ENCODE measurements around the gene SNF8.

Gene SNF8

DNA sequence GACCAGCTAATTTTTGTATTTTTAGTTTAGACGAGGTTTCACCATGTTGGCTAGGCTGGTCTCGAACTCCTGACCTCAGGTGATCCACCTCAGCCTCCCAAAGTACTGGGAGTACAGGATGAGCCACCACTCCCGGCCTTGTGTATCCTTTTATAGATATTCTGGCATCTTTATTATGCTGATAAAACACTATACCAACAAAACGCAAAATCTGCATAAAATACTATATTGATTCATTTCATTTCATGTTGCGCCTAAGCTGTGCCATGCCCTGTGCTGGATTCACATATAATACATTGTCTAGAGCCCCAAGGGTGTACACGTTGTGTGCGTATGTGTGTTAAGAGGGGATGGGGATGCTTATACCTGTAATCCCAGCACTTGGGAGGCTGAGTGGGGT is 40.2 kb downstream of the SNF8 start:
- Histone ChIP-seq H3K27me3 (ENCODE audit: control insufficient read depth, insufficient read depth, low read length) (no peaks in the 10 kb centered on the region), H3K4me3 (ENCODE audit: low read length) (no peak overlapping the region), H3K9me3 (ENCODE audit: control insufficient read depth, low read length) (no peaks in the 10 kb centered on the region), H3K36me3 (ENCODE audit: control insufficient read depth, insufficient read depth, low read length) (no peaks in the 10 kb centered on the region), H3K4me1 (ENCODE audit: control insufficient read depth, insufficient read depth, low read length) (peaks cover 10% of the 10 kb centered on the region), H3K9ac (ENCODE audit: low read length) (no peak overlapping the region)

- Histone ChIP-seq H3K36me3 (ENCODE audit: control insufficient read depth, insufficient read depth, low read length) (no peaks in the 10 kb centered on the region), H3K4me3 (ENCODE audit: low read length) (no peak overlapping the region), H3K9me3 (ENCODE audit: control insufficient read depth, low read length) (no peaks in the 10 kb centered on the region), H3K27me3 (ENCODE audit: control insufficient read depth, insufficient read depth, low read length) (no peaks in the 10 kb centered on the region), H3K9ac (ENCODE audit: low read length) (no peak overlapping the region), H3K4me1 (ENCODE audit: control insufficient read depth, insufficient read depth, low read length) (peaks cover 6% of the 10 kb centered on the region)
Measured at GRCh38 chr17:48903401-48903800, 41.2 kb downstream of the SNF8 start.

- H3K36me3 ChIP-seq (ENCODE audit: control insufficient read depth, insufficient read depth, low read length), result no peaks in the 10 kb centered on the region
- no peaks in the 10 kb centered on the region for H3K27me3 ChIP-seq (ENCODE audit: control insufficient read depth, insufficient read depth, low read length)
- H3K4me1 ChIP-seq (ENCODE audit: control insufficient read depth, insufficient read depth, low read length), result no peaks in the 10 kb centered on the region
- no peak overlapping the region for H3K4me3 ChIP-seq (ENCODE audit: low read length)
- no peak overlapping the region for H3K9ac ChIP-seq (ENCODE audit: low read length)
- H3K9me3 ChIP-seq (ENCODE audit: control insufficient read depth, low read length), result no peaks in the 10 kb centered on the region
Measured at GRCh38 chr17:48901241-48901640, 43.4 kb downstream of the SNF8 start.

DNA sequence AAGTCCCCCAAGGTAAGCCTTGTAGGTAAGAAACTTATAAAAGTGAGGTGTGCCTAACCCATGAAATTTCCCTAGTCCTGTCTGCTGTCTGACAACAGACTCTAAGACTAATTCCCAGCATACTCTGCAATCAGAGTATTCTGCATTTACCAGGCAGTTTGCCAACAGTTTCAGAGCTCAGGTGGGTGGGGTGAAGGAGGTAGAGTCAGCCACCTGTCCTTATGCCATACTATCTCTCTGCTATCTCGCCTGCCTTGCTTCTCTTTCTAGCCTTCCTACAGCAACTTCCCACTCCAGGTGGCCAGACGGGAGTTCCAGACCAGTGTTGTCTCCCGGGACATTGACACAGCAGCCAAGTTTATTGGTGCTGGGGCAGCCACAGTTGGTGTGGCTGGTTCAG is 49.8 kb downstream of the SNF8 start:
- Histone ChIP-seq H3K36me3 (ENCODE audit: control insufficient read depth, insufficient read depth, low read length) (no peaks in the 10 kb centered on the region), H3K9ac (ENCODE audit: low read length) (no peak overlapping the region), H3K4me3 (ENCODE audit: low read length) (no peak overlapping the region), H3K4me1 (ENCODE audit: control insufficient read depth, insufficient read depth, low read length) (no peaks in the 10 kb centered on the region), H3K27me3 (ENCODE audit: control insufficient read depth, insufficient read depth, low read length) (no peaks in the 10 kb centered on the region), H3K9me3 (ENCODE audit: control insufficient read depth, low read length) (no peaks in the 10 kb centered on the region)

- peak overlapping the region; percentile 57 for H3K4me3 ChIP-seq (ENCODE audit: low read length)
- no peaks in the 10 kb centered on the region for H3K9me3 ChIP-seq (ENCODE audit: control insufficient read depth, low read length)
- no peaks in the 10 kb centered on the region for H3K4me1 ChIP-seq (ENCODE audit: control insufficient read depth, insufficient read depth, low read length)
- no peaks in the 10 kb centered on the region for H3K36me3 ChIP-seq (ENCODE audit: control insufficient read depth, insufficient read depth, low read length)
- H3K9ac ChIP-seq (ENCODE audit: low read length), result peak overlapping the region; percentile 79
- no peaks in the 10 kb centered on the region for H3K27me3 ChIP-seq (ENCODE audit: control insufficient read depth, insufficient read depth, low read length)
Measured at GRCh38 chr17:48893646-48894508, 50.8 kb downstream of the SNF8 start.

DNA sequence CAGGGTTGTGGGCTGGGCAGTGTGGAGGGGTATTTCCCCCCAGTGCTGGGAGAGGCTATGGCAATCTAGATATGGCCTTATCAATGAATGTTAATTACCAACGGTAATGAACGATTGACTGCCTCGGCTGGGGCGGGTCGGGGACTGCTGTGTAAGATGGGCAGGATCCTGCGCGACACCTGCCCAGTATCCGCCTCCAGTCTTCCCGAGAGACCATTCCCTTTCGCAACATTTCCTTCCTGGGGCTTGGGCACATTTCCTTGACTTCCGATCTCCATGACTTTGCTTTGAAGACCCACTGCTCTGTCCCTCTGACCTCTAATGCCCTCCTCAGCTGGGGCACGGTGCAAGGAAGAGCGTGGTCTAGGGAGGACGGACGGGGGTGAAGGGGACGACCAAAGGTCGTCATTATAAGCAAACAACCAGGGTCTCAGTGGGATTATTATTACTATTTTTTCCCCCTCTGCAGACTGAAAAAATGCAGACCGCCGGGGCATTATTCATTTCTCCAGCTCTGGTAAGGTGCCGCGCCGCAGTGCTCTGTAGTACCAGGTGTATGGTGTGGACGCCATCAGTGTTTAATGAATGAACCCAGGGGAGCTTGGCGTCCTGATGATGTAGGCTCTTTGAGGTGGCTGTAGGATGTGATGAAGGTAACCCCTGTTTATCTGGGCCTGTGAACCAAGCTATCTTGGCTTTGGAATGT is 51.5 kb downstream of the SNF8 start:
- H3K36me3 ChIP-seq (ENCODE audit: control insufficient read depth, insufficient read depth, low read length), result no peaks in the 10 kb centered on the region
- peak overlapping the region; percentile 57 for H3K4me3 ChIP-seq (ENCODE audit: low read length)
- no peaks in the 10 kb centered on the region for H3K9me3 ChIP-seq (ENCODE audit: control insufficient read depth, low read length)
- H3K9ac ChIP-seq (ENCODE audit: low read length), result peak overlapping the region; percentile 79
- no peaks in the 10 kb centered on the region for H3K27me3 ChIP-seq (ENCODE audit: control insufficient read depth, insufficient read depth, low read length)
- H3K4me1 ChIP-seq (ENCODE audit: control insufficient read depth, insufficient read depth, low read length), result no peaks in the 10 kb centered on the region

- H3K4me1 ChIP-seq (ENCODE audit: control insufficient read depth, insufficient read depth, low read length), result no peaks in the 10 kb centered on the region
- H3K9me3 ChIP-seq (ENCODE audit: control insufficient read depth, low read length), result no peaks in the 10 kb centered on the region
- no peak overlapping the region for H3K9ac ChIP-seq (ENCODE audit: low read length)
- no peaks in the 10 kb centered on the region for H3K36me3 ChIP-seq (ENCODE audit: control insufficient read depth, insufficient read depth, low read length)
- no peak overlapping the region for H3K4me3 ChIP-seq (ENCODE audit: low read length)
- H3K27me3 ChIP-seq (ENCODE audit: control insufficient read depth, insufficient read depth, low read length), result no peaks in the 10 kb centered on the region
Measured at GRCh38 chr17:48890086-48890485, 54.6 kb downstream of the SNF8 start.

GRCh38 chr17:48883171-48883570 is 61.5 kb downstream of the SNF8 start:
- H3K4me3 ChIP-seq (ENCODE audit: low read length), result no peak overlapping the region
- no peak overlapping the region for H3K9ac ChIP-seq (ENCODE audit: low read length)
- H3K36me3 ChIP-seq (ENCODE audit: control insufficient read depth, insufficient read depth, low read length), result no peaks in the 10 kb centered on the region
- H3K27me3 ChIP-seq (ENCODE audit: control insufficient read depth, insufficient read depth, low read length), result no peaks in the 10 kb centered on the region
- H3K9me3 ChIP-seq (ENCODE audit: control insufficient read depth, low read length), result no peaks in the 10 kb centered on the region
- H3K4me1 ChIP-seq (ENCODE audit: control insufficient read depth, insufficient read depth, low read length), result peaks cover 3% of the 10 kb centered on the region

GRCh38 chr17:48882272-48882671 is 62.4 kb downstream of the SNF8 start:
- Histone ChIP-seq H3K27me3 (ENCODE audit: control insufficient read depth, insufficient read depth, low read length) (no peaks in the 10 kb centered on the region), H3K4me3 (ENCODE audit: low read length) (no peak overlapping the region), H3K9me3 (ENCODE audit: control insufficient read depth, low read length) (no peaks in the 10 kb centered on the region), H3K36me3 (ENCODE audit: control insufficient read depth, insufficient read depth, low read length) (no peaks in the 10 kb centered on the region), H3K4me1 (ENCODE audit: control insufficient read depth, insufficient read depth, low read length) (peaks cover 7% of the 10 kb centered on the region), H3K9ac (ENCODE audit: low read length) (no peak overlapping the region)

Measured in mucosa of stomach (tissue), 1 donor.